ENCODE data around the gene FMOD.
A peak's percentile ranks its signal among the peaks of the same experiment; 100 is the strongest.

The FMOD gene

GRCh38 chr1:203381151-203381751 lies 30.3 kb upstream of the FMOD start:
- DNase-seq (ENCODE audit: low read depth) = no peak
- no peak overlapping the region for H3K4me3 ChIP-seq (ENCODE audit: control insufficient read depth, low read depth, low read length)
- no peak for TF ChIP-seq CTCF (conservative IDR thresholded peaks at IDR 0.05; ENCODE audit: control insufficient read depth, insufficient read depth, low read depth, low read length)

- H3K4me3 ChIP-seq (ENCODE audit: control insufficient read depth, low read depth, low read length) = no peak overlapping the region
- no peak for TF ChIP-seq CTCF (conservative IDR thresholded peaks at IDR 0.05; ENCODE audit: control insufficient read depth, insufficient read depth, low read depth, low read length)
- no peak for DNase-seq (ENCODE audit: low read depth)
Measured at GRCh38 chr1:203380420-203381150, 29.7 kb upstream of the FMOD start.

- no peak for DNase-seq (ENCODE audit: low read depth)
- H3K4me3 ChIP-seq (ENCODE audit: control insufficient read depth, low read depth, low read length) = no peak overlapping the region
- no peak for TF ChIP-seq CTCF (conservative IDR thresholded peaks at IDR 0.05; ENCODE audit: control insufficient read depth, insufficient read depth, low read depth, low read length)
Measured at GRCh38 chr1:203379825-203380224, 28.9 kb upstream of the FMOD start.

GRCh38 chr1:203378556-203379245 lies 27.8 kb upstream of the FMOD start:
- no peak overlapping the region for H3K4me3 ChIP-seq (ENCODE audit: control insufficient read depth, low read depth, low read length)
- no peak for TF ChIP-seq CTCF (conservative IDR thresholded peaks at IDR 0.05; ENCODE audit: control insufficient read depth, insufficient read depth, low read depth, low read length)
- DNase-seq (ENCODE audit: low read depth) = peak; percentile 27

- no peak for TF ChIP-seq CTCF (conservative IDR thresholded peaks at IDR 0.05; ENCODE audit: control insufficient read depth, insufficient read depth, low read depth, low read length)
- DNase-seq (ENCODE audit: low read depth) = no peak
- H3K4me3 ChIP-seq (ENCODE audit: control insufficient read depth, low read depth, low read length) = no peak overlapping the region
Measured at GRCh38 chr1:203373991-203374390, 23.1 kb upstream of the FMOD start.

- DNase-seq (ENCODE audit: low read depth) = no peak
- H3K4me3 ChIP-seq (ENCODE audit: control insufficient read depth, low read depth, low read length) = no peak overlapping the region
- TF ChIP-seq CTCF (conservative IDR thresholded peaks at IDR 0.05; ENCODE audit: control insufficient read depth, insufficient read depth, low read depth, low read length) = no peak
Measured at GRCh38 chr1:203373002-203373401, 22.1 kb upstream of the FMOD start.
